Gastrocnemius medialis (tissue), 4 donors: ENCODE results near the gene BPIFB4.

Source experiments
- CTCF ChIP-seq, 5 experiments: fragments of 450-650 bp in 3 of 5; fragments of 200-600 bp in 2 of 5; sonication (generic) in 2 of 5; IDR thresholded peaks in 4 of 5; conservative IDR thresholded peaks in 1 of 5; 1 replicate in 4 of 5; 2 replicates in 1 of 5; pipeline ENCODE4 v1.5.1; 2016 to 2019; ENCODE audit warnings: antibody characterized with exemption in 5 of 5, mild to moderate bottlenecking in 3 of 5, moderate library complexity in 3 of 5
- POLR2A ChIP-seq, 2 donors: fragments of 450-650 bp; IDR thresholded peaks; one replicate each; pipeline ENCODE4 v1.6.1; 2017; ENCODE audit warnings: antibody characterized with exemption in 2 of 2, mild to moderate bottlenecking in 2 of 2, moderate library complexity in 2 of 2

- TF ChIP-seq CTCF (IDR thresholded peaks at IDR 0.05 in 4 of 5, conservative IDR thresholded peaks at IDR 0.05 in 1 of 5), result no peak
- no peak for TF ChIP-seq POLR2A (IDR thresholded peaks at IDR 0.05)
These were observed 13.6 kb downstream of the BPIFB4 start for GRCh38 chr20:33093074-33093473.
